Measurements from ENCODE around the gene KAZN. TPM values are rescaled to one million over a fixed set of nuclear protein-coding genes. Genes with fewer than 3 reads are reported as not detected.
A peak's percentile ranks its signal among the peaks of the same experiment; 100 is the strongest.

The KAZN gene
- total RNA-seq, result 1 to 10 TPM in 1 of 2 donors, under 1 TPM in 1; 0.31 to 1.4 TPM

- Mint-ChIP-seq H3K4me3 (no peak within 1 kb of the TSS), H3K27ac (no peak within 1 kb of the TSS), H3K36me3 (no peaks in the 10 kb centered on the region), H3K9me3 (no peaks in the 10 kb centered on the region), H3K4me1 (ENCODE audit: low read depth in 2 of 2) (peaks cover 0 to 4% of the 10 kb centered on the region in 2 donors), H3K27me3 (peaks cover 47 to 61% of the 10 kb centered on the region in 2 donors)
- DNase-seq (ENCODE audit: low spot score), result no peak
- no peak for ATAC-seq
Measured at GRCh38 chr1:14598498-14599182, at the start of gene KAZN. Gene KAZN (plus strand): TSS chr1:14598685.

GRCh38 chr1:14549897-14550620, 48.4 kb upstream of the KAZN start:
- DNase-seq (ENCODE audit: low spot score), result no peak
- Mint-ChIP-seq H3K27me3 (peaks cover 35 to 57% of the 10 kb centered on the region in 2 donors), H3K4me1 (ENCODE audit: low read depth in 2 of 2) (no peaks in the 10 kb centered on the region), H3K4me3 (no peak overlapping the region), H3K9me3 (no peaks in the 10 kb centered on the region), H3K27ac (no peak overlapping the region), H3K36me3 (no peaks in the 10 kb centered on the region)
- ATAC-seq, result no peak

GRCh38 chr1:14551386-14551785, 47.1 kb upstream of the KAZN start:
- H3K27ac Mint-ChIP-seq, result no peak overlapping the region
- no peaks in the 10 kb centered on the region for H3K9me3 Mint-ChIP-seq
- H3K36me3 Mint-ChIP-seq, result no peaks in the 10 kb centered on the region
- no peak for DNase-seq (ENCODE audit: low spot score)
- H3K4me3 Mint-ChIP-seq, result no peak overlapping the region
- H3K27me3 Mint-ChIP-seq, result peaks cover 27 to 50% of the 10 kb centered on the region in 2 donors
- no peaks in the 10 kb centered on the region for H3K4me1 Mint-ChIP-seq (ENCODE audit: low read depth in 2 of 2)
- ATAC-seq, result no peak

GRCh38 chr1:14552246-14552965, 46.1 kb upstream of the KAZN start:
- DNase-seq (ENCODE audit: low spot score) (no peak), ATAC-seq (no peak)
- H3K36me3 Mint-ChIP-seq, result no peaks in the 10 kb centered on the region
- H3K27ac Mint-ChIP-seq, result no peak overlapping the region
- peaks cover 22 to 58% of the 10 kb centered on the region in 2 donors for H3K27me3 Mint-ChIP-seq
- H3K4me1 Mint-ChIP-seq (ENCODE audit: low read depth in 2 of 2), result no peaks in the 10 kb centered on the region
- H3K9me3 Mint-ChIP-seq, result no peaks in the 10 kb centered on the region
- no peak overlapping the region for H3K4me3 Mint-ChIP-seq

- DNase-seq (ENCODE audit: low spot score) (no peak), ATAC-seq (no peak)
- peaks cover 22 to 57% of the 10 kb centered on the region in 2 donors for H3K27me3 Mint-ChIP-seq
- no peak overlapping the region for H3K4me3 Mint-ChIP-seq
- no peak overlapping the region for H3K27ac Mint-ChIP-seq
- no peaks in the 10 kb centered on the region for H3K9me3 Mint-ChIP-seq
- no peaks in the 10 kb centered on the region for H3K36me3 Mint-ChIP-seq
- H3K4me1 Mint-ChIP-seq (ENCODE audit: low read depth in 2 of 2), result no peaks in the 10 kb centered on the region
Measured at GRCh38 chr1:14553711-14554110, 44.8 kb upstream of the KAZN start.

- Mint-ChIP-seq H3K4me1 (ENCODE audit: low read depth in 2 of 2) (no peaks in the 10 kb centered on the region), H3K9me3 (no peaks in the 10 kb centered on the region), H3K36me3 (no peaks in the 10 kb centered on the region), H3K4me3 (no peak overlapping the region), H3K27me3 (peaks cover 19 to 48% of the 10 kb centered on the region in 2 donors), H3K27ac (no peak overlapping the region)
- DNase-seq (ENCODE audit: low spot score) (no peak), ATAC-seq (no peak)
Measured at GRCh38 chr1:14555091-14555490, 43.4 kb upstream of the KAZN start.

- Mint-ChIP-seq H3K4me1 (ENCODE audit: low read depth in 2 of 2) (no peaks in the 10 kb centered on the region), H3K4me3 (no peak overlapping the region), H3K36me3 (no peaks in the 10 kb centered on the region), H3K27ac (no peak overlapping the region), H3K27me3 (peaks cover 25 to 54% of the 10 kb centered on the region in 2 donors), H3K9me3 (no peaks in the 10 kb centered on the region)
- no peak for DNase-seq (ENCODE audit: low spot score)
- peak in 1 of 2 donors; percentile 6 for ATAC-seq
Measured at GRCh38 chr1:14561014-14561693, 37.3 kb upstream of the KAZN start.

- no peak overlapping the region for H3K27ac Mint-ChIP-seq
- H3K27me3 Mint-ChIP-seq, result peaks cover 30 to 55% of the 10 kb centered on the region in 2 donors
- no peaks in the 10 kb centered on the region for H3K36me3 Mint-ChIP-seq
- DNase-seq (ENCODE audit: low spot score), result no peak
- no peaks in the 10 kb centered on the region for H3K4me1 Mint-ChIP-seq (ENCODE audit: low read depth in 2 of 2)
- H3K9me3 Mint-ChIP-seq, result no peaks in the 10 kb centered on the region
- ATAC-seq, result no peak
- no peak overlapping the region for H3K4me3 Mint-ChIP-seq
Measured at GRCh38 chr1:14565090-14565489, 33.4 kb upstream of the KAZN start.

GRCh38 chr1:14567056-14567455, 31.4 kb upstream of the KAZN start:
- H3K9me3 Mint-ChIP-seq, result no peaks in the 10 kb centered on the region
- H3K4me3 Mint-ChIP-seq, result no peak overlapping the region
- no peaks in the 10 kb centered on the region for H3K4me1 Mint-ChIP-seq (ENCODE audit: low read depth in 2 of 2)
- ATAC-seq, result no peak
- H3K27ac Mint-ChIP-seq, result no peak overlapping the region
- H3K36me3 Mint-ChIP-seq, result no peaks in the 10 kb centered on the region
- peaks cover 26 to 54% of the 10 kb centered on the region in 2 donors for H3K27me3 Mint-ChIP-seq
- DNase-seq (ENCODE audit: low spot score), result no peak

GRCh38 chr1:14567903-14568302, 30.6 kb upstream of the KAZN start:
- H3K36me3 Mint-ChIP-seq, result no peaks in the 10 kb centered on the region
- H3K27ac Mint-ChIP-seq, result no peak overlapping the region
- no peaks in the 10 kb centered on the region for H3K4me1 Mint-ChIP-seq (ENCODE audit: low read depth in 2 of 2)
- H3K4me3 Mint-ChIP-seq, result no peak overlapping the region
- H3K9me3 Mint-ChIP-seq, result no peaks in the 10 kb centered on the region
- no peak for DNase-seq (ENCODE audit: low spot score)
- peaks cover 26 to 50% of the 10 kb centered on the region in 2 donors for H3K27me3 Mint-ChIP-seq
- no peak for ATAC-seq

GRCh38 chr1:14568716-14569355, 29.6 kb upstream of the KAZN start:
- H3K27ac Mint-ChIP-seq, result no peak overlapping the region
- H3K27me3 Mint-ChIP-seq, result peaks cover 22 to 43% of the 10 kb centered on the region in 2 donors
- DNase-seq (ENCODE audit: low spot score), result no peak
- no peaks in the 10 kb centered on the region for H3K9me3 Mint-ChIP-seq
- H3K36me3 Mint-ChIP-seq, result no peaks in the 10 kb centered on the region
- ATAC-seq, result peak in 1 of 2 donors; percentile 24
- no peaks in the 10 kb centered on the region for H3K4me1 Mint-ChIP-seq (ENCODE audit: low read depth in 2 of 2)
- no peak overlapping the region for H3K4me3 Mint-ChIP-seq

GRCh38 chr1:14570514-14570913, 28.0 kb upstream of the KAZN start:
- Mint-ChIP-seq H3K27ac (no peak overlapping the region), H3K27me3 (peaks cover 26 to 49% of the 10 kb centered on the region in 2 donors), H3K9me3 (no peaks in the 10 kb centered on the region), H3K4me3 (no peak overlapping the region), H3K4me1 (ENCODE audit: low read depth in 2 of 2) (no peaks in the 10 kb centered on the region), H3K36me3 (no peaks in the 10 kb centered on the region)
- ATAC-seq (no peak), DNase-seq (ENCODE audit: low spot score) (no peak)
